ENCODE data around the gene RNF112.

Gene RNF112

DNA sequence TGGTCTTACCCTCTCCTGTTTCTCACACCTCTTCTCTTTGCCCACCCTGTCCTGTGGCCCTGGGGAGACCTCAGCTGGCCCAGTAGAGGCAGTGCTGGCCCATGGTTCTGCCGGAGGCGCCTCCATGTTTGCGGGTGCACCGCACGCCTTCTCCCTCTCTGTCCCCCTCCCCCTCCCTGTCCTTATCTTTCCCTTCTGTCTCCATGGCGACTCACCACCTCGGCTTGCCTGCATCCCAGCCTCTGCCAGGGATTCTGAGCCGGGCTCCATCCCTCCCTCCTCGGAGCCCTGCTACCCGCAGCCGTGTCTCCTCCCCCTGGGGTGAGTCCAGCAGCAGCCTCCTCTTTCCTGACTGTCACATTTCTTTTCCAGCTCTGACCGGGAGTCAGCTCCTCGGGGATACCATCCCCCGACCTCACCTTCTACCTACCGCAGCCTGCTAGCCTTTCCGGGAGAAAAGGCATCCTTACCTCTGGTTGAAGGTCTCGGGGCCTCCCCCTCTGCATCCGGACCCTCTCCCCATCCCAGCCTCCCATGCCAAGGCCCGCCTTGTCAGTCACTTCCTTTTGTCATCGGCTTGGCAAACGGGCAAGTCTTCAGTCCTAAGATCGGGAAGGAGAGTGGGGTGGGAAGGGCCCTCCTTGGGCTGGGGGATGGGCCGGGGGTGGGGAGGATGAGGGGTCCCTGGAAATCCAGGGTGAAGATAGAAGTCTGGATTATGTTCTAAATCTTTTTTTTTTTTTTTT lies at the start of gene RNF112:
Gene RNF112, plus strand, starts transcription at position 358 of the 746 bp plus-strand sequence. Its CDS starts 177 bp downstream, at position 535.
- no peak for TF ChIP-seq CTCF (IDR thresholded peaks at IDR 0.05; ENCODE audit: low read depth, low read length, missing control alignments)
- no peak within 1 kb of the TSS for H3K4me3 ChIP-seq (ENCODE audit: low read depth, low read length)
- no peak for DNase-seq (ENCODE audit: low read depth)

DNA sequence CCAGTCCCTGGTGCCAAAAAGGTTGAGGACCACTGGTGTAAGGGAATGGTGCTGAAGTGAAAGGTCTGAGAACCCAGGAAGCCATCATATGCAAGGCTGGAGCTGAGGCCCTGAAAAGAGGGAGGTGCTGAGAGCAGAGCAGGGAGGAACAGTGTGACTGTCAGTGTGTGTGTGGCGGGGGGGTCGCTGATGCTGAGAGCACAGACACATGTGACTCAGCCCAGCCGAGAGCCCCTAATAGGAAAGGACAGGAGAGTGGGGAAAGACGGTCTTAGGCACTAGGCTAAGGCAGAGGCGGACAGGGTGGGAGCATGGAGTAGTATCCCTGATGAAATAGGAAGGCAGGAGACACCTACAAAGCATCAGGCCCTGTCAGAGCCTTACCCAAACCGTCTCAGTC lies 49.7 kb upstream of the RNF112 start:
- DNase-seq (ENCODE audit: low read depth): no peak
- H3K4me3 ChIP-seq (ENCODE audit: low read depth, low read length): peak overlapping the region; percentile 68; the same call in 1 of the 2 replicates
- TF ChIP-seq CTCF (IDR thresholded peaks at IDR 0.05; ENCODE audit: low read depth, low read length, missing control alignments): no peak

- TF ChIP-seq CTCF (IDR thresholded peaks at IDR 0.05; ENCODE audit: low read depth, low read length, missing control alignments): no peak
- H3K4me3 ChIP-seq (ENCODE audit: low read depth, low read length): peak overlapping the region; percentile 68
- DNase-seq (ENCODE audit: low read depth): no peak
Measured at GRCh38 chr17:19361944-19362276, 49.1 kb upstream of the RNF112 start.

DNA sequence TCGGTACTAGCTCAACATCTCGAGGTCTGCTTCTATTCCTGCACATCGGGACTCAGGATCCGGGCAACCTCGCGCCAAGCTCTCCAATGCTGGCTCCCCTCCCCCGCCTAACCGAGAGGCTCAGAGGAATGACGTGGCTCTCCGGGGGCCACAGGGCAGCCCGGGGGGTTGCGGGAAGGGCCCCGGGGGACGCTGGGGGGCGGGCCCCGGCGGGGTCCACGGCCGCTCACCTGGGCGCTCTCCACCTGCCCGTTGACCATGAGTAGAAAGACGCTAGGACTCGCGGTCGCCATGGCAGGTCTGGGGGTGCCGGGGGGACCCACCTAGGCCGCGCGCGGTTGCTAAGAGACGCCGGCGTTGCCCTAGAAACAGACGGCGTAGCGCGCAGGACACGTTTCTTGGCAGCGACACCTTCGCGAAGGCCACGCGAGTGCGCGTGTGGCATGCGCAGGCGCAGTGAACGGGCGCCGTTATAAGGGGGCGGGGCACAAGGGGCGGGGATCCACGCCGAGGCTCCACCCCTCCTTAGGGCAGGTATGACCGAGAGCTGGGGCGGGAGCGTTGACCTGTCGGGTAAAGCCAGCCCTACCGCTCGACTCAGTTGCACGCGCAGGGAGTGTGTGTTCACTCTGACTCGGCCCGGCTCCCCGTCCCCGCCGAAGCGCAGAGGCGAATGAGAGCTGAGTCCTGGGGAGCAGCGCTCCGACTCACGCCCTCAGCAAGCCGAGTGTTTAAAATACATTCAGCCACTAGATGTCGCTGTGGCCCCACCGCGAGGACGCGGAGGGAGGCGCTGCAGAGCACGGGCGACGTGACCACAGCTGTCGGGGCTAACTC lies 48.5 kb upstream of the RNF112 start, which contains the start of gene B9D1:
Gene B9D1, minus strand, starts transcription at position 447 of the 837 bp plus-strand sequence. Its CDS starts 154 bp downstream, at position 293.
- peak; percentile 93 for TF ChIP-seq CTCF (IDR thresholded peaks at IDR 0.05; ENCODE audit: low read depth, low read length, missing control alignments)

GRCh38 chr17:19363114-19363438 lies 48.0 kb upstream of the RNF112 start:
- TF ChIP-seq CTCF (IDR thresholded peaks at IDR 0.05; ENCODE audit: low read depth, low read length, missing control alignments): no peak
- DNase-seq (ENCODE audit: low read depth): no peak
- peak overlapping the region; percentile 68 for H3K4me3 ChIP-seq (ENCODE audit: low read depth, low read length)

More for the DNA sequence above, 48.5 kb upstream of the RNF112 start, which contains the start of gene B9D1:
- peak; percentile 58 for DNase-seq (ENCODE audit: low read depth)
- H3K4me3 ChIP-seq (ENCODE audit: low read depth, low read length): peak within 1 kb of the TSS; percentile 68

GRCh38 chr17:19363460-19364035 lies 47.5 kb upstream of the RNF112 start:
- DNase-seq (ENCODE audit: low read depth): no peak
- no peak for TF ChIP-seq CTCF (IDR thresholded peaks at IDR 0.05; ENCODE audit: low read depth, low read length, missing control alignments)
- H3K4me3 ChIP-seq (ENCODE audit: low read depth, low read length): no peak overlapping the region
